ENCODE results near the gene S1PR2.

GRCh38 chr19:10211691-10212090 lies 19.4 kb downstream of the S1PR2 start:
- TF ChIP-seq POLR2A (IDR thresholded peaks at IDR 0.05) (no peak), CTCF (IDR thresholded peaks at IDR 0.05) (no peak), EP300 (IDR thresholded peaks at IDR 0.05; ENCODE audit: low read depth) (no peak), POLR2AphosphoS5 (IDR thresholded peaks at IDR 0.05) (no peak)

All from transverse colon (tissue), 4 donors.